ENCODE measurements around the gene PCSK5.
"Not testable (repeated sequence)": the region's sequence is repeated elsewhere in the genome, so short reads cannot be mapped to it uniquely, and the experiment has no call there.

DNA sequence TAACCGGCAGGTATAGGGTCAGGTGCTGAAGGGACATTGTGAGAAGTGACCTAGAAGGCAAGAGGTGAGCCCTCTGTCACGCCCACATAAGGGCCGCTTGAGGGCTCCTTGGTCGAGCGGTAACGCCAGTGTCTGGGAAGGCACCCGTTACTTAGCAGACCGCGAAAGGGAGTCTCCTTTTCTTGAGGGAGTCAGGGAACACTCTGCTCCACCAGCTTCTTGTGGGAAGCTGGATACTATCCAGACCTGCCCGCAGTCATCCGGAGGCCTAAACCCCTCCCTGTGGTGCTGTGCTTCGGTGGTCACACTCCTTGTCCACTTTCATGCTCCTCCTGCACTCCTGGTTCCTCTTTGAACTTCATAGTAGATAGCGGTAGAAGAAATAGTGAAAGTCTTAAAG, 429.0 kb downstream of the PCSK5 start:
- not testable (repeated sequence) for TF ChIP-seq POLR2AphosphoS5, POLR2A (IDR thresholded peaks at IDR 0.05)
- TF ChIP-seq, protein P1, sequence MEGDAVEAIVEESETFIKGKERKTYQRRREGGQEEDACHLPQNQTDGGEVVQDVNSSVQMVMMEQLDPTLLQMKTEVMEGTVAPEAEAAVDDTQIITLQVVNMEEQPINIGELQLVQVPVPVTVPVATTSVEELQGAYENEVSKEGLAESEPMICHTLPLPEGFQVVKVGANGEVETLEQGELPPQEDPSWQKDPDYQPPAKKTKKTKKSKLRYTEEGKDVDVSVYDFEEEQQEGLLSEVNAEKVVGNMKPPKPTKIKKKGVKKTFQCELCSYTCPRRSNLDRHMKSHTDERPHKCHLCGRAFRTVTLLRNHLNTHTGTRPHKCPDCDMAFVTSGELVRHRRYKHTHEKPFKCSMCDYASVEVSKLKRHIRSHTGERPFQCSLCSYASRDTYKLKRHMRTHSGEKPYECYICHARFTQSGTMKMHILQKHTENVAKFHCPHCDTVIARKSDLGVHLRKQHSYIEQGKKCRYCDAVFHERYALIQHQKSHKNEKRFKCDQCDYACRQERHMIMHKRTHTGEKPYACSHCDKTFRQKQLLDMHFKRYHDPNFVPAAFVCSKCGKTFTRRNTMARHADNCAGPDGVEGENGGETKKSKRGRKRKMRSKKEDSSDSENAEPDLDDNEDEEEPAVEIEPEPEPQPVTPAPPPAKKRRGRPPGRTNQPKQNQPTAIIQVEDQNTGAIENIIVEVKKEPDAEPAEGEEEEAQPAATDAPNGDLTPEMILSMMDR (IDR thresholded peaks at IDR 0.05), result not testable (repeated sequence)

Measured in prostate gland (tissue), 2 donors.